Progenitor cell of endocrine pancreas (in vitro differentiated cells): ENCODE measurements around the gene SEC24D. TPM values are rescaled to one million over a fixed set of nuclear protein-coding genes. Genes with fewer than 3 reads are reported as not detected.

ENCODE experiments used
- DNase-seq: peaks from one replicate; pipeline ENCODE4 v3.0.0; 2021; ENCODE audit warnings: low spot score; ENCODE audit not compliant: unreplicated experiment
- H3K27ac Mint-ChIP-seq: 2 replicates; pipeline ENCODE4 v1.8.0; 2021; ENCODE audit warnings: mild to moderate bottlenecking, moderate library complexity, mixed read lengths
- H3K27me3 Mint-ChIP-seq: 2 replicates; pipeline ENCODE4 v1.8.0; 2021; ENCODE audit warnings: mixed read lengths
- H3K36me3 Mint-ChIP-seq: 2 replicates; pipeline ENCODE4 v1.8.0; 2022; ENCODE audit warnings: mixed read lengths; ENCODE audit not compliant: insufficient read depth
- H3K4me1 Mint-ChIP-seq: 2 replicates; pipeline ENCODE4 v1.8.0; 2021; ENCODE audit warnings: low read depth, mixed read lengths
- H3K4me3 Mint-ChIP-seq: 2 replicates; pipeline ENCODE4 v1.8.0; 2021; ENCODE audit warnings: low read depth, mild to moderate bottlenecking, moderate library complexity, mixed read lengths
- H3K9me3 Mint-ChIP-seq: 2 replicates; pipeline ENCODE4 v1.8.0; 2021; ENCODE audit warnings: low read depth, mixed read lengths
- total RNA-seq: library from RNA; stranded (reverse); gene quantifications from 2 replicates; pipeline ENCODE4 v1.2.1, GENCODE V29; 2021
- TF ChIP-seq, protein P1 (sequence below): fragments of 200-600 bp; sonication (generic); IDR thresholded peaks from one replicate; pipeline ENCODE4 v1.5.0; 2021; ENCODE audit warnings: antibody characterized with exemption, mild to moderate bottlenecking; ENCODE audit not compliant: unreplicated experiment

Gene SEC24D
- total RNA-seq, 1 donor from 2014 or later, result 30.2 TPM

DNA sequence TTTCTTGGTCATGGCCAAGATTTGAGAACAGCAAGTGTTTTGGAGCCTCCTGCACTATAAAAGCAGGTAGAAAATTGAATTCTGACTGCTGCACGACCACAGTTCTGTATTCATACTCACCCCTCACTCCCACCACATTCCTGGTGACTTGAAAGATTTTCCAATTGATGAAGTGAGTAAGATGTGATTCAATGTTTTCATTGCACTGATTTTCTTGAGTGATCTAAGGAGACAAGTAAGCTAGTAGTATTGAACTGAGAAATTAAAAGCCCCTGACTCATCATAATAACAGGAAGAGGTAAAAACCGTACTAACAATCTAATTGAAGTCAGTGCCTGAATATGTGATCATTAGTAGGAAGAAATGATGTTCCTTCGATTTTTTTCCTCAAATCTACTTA, 6.1 kb upstream of the SEC24D start:
- Mint-ChIP-seq H3K27me3 (peaks cover 18% of the 10 kb centered on the region), H3K27ac (no peak overlapping the region), H3K4me1 (no peaks in the 10 kb centered on the region), H3K9me3 (no peaks in the 10 kb centered on the region), H3K36me3 (no peaks in the 10 kb centered on the region), H3K4me3 (no peak overlapping the region)
- TF ChIP-seq, protein P1, sequence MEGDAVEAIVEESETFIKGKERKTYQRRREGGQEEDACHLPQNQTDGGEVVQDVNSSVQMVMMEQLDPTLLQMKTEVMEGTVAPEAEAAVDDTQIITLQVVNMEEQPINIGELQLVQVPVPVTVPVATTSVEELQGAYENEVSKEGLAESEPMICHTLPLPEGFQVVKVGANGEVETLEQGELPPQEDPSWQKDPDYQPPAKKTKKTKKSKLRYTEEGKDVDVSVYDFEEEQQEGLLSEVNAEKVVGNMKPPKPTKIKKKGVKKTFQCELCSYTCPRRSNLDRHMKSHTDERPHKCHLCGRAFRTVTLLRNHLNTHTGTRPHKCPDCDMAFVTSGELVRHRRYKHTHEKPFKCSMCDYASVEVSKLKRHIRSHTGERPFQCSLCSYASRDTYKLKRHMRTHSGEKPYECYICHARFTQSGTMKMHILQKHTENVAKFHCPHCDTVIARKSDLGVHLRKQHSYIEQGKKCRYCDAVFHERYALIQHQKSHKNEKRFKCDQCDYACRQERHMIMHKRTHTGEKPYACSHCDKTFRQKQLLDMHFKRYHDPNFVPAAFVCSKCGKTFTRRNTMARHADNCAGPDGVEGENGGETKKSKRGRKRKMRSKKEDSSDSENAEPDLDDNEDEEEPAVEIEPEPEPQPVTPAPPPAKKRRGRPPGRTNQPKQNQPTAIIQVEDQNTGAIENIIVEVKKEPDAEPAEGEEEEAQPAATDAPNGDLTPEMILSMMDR, result no peak
- no peak for DNase-seq

DNA sequence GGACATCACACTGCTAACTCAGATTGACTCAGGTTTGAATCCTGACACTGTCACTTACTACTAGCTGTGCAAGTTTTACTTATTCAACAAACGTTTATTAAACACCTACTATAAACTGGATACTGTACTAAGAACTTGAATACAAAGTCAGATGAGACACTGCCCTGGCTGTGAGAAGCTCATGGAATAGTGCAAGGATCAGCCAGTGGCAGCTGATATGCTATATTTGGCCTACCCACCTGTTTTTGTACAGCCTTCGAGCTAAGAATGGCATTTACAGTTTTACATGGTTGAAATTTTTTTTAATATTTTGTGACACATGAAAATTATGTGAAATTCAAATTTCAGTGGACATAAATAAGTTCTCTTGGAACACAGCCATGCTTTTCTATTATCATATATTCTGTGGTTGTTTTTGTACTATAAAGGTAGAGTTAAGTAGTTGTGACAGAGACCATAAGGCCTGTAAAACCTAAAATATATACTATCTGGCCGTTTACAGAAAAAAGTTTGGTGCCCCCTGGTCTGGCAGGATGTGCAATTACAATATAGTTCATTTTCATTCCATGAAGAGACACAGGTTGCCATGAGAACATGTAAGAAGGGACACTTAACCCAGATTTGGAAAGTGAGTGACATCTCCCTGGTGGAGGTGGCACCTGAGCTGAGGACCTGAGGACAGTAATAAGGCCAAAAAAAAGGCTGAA, 3.4 kb upstream of the SEC24D start:
- Mint-ChIP-seq H3K4me1 (peaks cover 7% of the 10 kb centered on the region), H3K4me3 (no peak overlapping the region), H3K36me3 (no peaks in the 10 kb centered on the region), H3K9me3 (no peaks in the 10 kb centered on the region), H3K27ac (no peak overlapping the region), H3K27me3 (peaks cover 15% of the 10 kb centered on the region)
- TF ChIP-seq, protein P1, result no peak
- DNase-seq, result no peak

DNA sequence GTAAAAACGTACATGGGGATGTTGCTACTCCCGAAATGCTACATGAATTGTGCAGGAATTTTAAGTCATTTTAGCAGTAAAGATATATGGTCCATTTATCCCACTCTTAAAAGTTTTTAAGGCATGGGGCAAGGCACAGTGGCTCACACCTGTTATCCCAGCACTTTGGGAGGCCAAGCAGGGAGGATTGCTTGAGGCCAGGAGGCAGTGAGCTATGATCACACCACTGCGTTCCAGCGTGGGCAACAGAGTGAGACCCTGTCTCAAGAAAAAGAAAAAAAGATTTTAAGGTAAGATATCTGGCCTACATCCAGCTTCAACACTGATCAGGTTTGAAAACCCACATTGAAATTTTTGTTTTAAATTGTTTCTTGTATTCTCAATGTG, 1.2 kb upstream of the SEC24D start:
- Mint-ChIP-seq H3K27me3 (peaks cover 13% of the 10 kb centered on the region), H3K27ac (no peak overlapping the region), H3K4me3 (peak overlapping the region; percentile 91), H3K4me1 (peaks cover 7% of the 10 kb centered on the region), H3K36me3 (peaks cover 4% of the 10 kb centered on the region), H3K9me3 (no peaks in the 10 kb centered on the region)
- DNase-seq, result no peak
- TF ChIP-seq, protein P1, result no peak

GRCh38 chr4:118836301-118837120, 585 bp upstream of the SEC24D start:
- DNase-seq, result peak; percentile 12
- H3K4me3 Mint-ChIP-seq, result peak overlapping the region; percentile 91
- H3K27ac Mint-ChIP-seq, result peak overlapping the region; percentile 97

GRCh38 chr4:118834960-118835569, 861 bp downstream of the SEC24D start:
- Mint-ChIP-seq H3K27ac (peak overlapping the region; percentile 86), H3K4me1 (peaks cover 7% of the 10 kb centered on the region), H3K9me3 (no peaks in the 10 kb centered on the region), H3K4me3 (peak overlapping the region; percentile 91), H3K27me3 (peaks cover 7% of the 10 kb centered on the region), H3K36me3 (peaks cover 10% of the 10 kb centered on the region)
- TF ChIP-seq, protein P1, result no peak
- peak; percentile 12 for DNase-seq

More at GRCh38 chr4:118836301-118837120, 585 bp upstream of the SEC24D start:
- TF ChIP-seq, protein P1, result no peak
- Mint-ChIP-seq H3K9me3 (no peaks in the 10 kb centered on the region), H3K4me1 (peaks cover 7% of the 10 kb centered on the region), H3K36me3 (peaks cover 6% of the 10 kb centered on the region), H3K27me3 (peaks cover 13% of the 10 kb centered on the region)
